GM19351 (cell line): ENCODE data around the gene FHIT.
"Not testable (repeated sequence)": the region's sequence is repeated elsewhere in the genome, so short reads cannot be mapped to it uniquely, and the experiment has no call there.

Experiments
- ATAC-seq: cut with Tn5 transposase; IDR thresholded peaks from one replicate; pipeline ENCODE4 v1.9.1; 2021; ENCODE audit warnings: mild to moderate bottlenecking, moderate library complexity; ENCODE audit not compliant: unreplicated experiment

FHIT gene

DNA sequence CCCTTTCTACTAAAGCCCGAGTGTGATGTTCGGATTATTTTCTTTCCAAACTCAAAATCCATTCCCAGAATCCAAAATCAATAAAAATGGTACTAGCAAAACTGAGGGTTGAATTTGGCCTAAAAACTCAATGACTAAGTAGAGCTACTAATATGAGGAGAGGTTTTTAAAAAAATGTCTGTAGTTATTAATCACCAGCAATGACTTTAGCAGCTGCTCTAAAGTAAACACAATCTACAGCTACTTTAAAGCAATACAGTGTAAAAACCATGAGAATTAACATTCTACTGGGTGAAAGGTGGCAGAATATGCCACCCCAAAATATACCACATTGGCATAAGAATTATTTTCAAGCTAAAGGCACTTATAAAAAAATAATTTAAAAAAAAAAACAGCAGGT lies 23.5 kb downstream of the FHIT start:
- no peak for ATAC-seq

DNA sequence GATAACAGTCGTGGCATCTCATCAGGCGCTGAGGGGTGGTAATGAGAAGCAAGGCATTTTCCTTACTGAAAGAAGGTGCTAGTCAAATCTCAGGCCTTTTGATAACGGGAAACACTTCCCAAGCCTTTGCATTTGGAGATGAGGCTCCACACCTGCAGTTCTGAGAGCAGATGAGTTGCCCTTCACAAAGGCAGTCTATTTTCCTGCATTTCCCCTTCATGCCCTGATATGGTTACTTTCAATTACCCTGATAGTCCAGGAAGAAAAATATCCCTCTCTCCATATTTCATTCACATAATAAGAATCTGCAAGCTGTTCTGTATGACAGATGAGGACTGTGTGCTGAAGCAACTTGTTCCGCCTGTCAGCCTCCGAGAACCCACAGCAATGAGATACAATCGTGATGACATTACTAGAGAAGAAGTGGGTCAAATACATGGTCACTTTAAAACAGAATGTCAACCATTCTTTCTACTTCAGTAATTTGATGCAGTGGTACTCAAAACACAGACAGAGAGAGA lies 25.0 kb downstream of the FHIT start:
- ATAC-seq: no peak

DNA sequence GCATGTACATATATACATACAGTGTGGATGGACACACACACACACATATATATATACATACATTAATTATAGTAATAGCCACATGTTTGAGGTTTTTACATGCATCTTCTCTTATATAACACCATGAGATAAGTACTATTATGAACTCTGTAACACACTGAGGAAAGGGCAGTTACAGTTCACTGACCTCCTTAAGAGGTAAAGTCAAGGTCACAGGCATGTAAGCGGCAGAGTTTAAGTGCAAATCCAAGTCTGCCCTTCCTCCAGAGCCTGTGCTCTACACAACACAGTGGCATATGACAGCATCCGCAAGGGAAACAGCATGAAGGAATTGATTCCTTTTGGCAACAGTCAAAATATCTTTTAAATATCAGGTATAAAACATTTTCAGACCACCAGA lies 26.4 kb downstream of the FHIT start:
- no peak for ATAC-seq

DNA sequence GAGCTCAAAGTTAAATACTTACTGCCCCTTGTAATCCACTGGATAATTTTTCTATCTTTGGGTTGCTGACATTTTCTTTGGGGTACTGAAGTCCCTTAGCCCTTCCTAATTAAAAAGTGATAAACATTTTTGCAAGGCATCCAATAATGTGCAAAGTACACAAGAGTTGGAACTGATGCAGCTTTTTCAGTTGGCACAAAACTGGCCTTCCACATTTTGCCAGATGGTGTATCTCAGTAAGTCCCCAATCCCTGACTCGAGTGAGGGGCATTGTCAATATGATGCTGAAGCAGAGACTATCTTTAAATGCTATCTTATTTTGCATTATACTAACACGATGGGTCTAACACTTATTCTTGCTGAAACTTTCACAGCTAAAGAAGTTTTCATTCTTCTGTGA lies 27.8 kb downstream of the FHIT start:
- no peak for ATAC-seq

DNA sequence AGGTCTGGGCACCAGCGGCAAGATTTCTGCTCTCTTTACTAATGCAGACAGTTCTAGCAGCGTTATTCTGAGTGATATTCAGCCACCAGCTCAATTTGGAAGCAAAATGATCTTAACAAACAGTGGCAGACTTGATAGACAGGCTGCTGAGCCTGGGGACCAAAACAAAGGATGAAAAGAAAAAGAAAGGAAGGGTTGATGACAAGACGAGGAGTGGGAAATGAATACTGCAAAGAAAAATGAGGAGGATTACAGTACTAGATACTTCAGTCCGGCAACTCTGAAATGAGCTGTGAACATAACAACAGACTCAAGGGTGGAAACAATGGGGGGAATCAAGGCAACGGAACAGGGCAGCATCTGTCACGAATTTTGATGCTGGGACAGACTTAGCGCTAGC lies 28.8 kb downstream of the FHIT start:
- ATAC-seq: no peak

DNA sequence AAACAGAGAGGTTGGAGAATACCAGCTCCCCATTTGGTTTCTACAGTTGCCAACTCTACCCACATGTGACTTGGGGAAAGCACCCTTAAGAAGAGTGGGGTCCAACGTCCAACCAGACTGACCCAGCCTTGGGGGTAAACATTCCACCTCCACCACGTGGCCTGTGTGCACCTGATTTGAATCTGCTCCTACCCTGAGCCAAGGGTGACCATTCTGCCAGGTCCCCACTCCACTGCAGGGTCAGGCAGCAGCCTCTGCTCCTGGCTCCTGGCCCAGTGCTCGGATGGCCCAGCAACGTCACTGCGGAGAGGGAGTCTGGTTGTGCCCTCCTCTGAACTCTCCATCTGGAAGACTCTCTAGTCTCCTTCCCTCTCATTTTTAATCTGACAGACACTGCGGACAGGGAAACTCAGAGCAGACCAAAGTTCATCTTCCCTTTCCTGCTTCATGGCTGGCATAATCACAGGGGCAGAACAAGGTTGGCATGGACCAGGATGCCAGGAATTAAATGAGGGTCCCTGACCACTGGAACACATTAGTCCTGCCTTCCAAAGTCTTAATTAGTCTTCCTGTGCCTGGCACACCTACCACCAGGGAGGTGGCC lies 29.4 kb downstream of the FHIT start:
- ATAC-seq: no peak

DNA sequence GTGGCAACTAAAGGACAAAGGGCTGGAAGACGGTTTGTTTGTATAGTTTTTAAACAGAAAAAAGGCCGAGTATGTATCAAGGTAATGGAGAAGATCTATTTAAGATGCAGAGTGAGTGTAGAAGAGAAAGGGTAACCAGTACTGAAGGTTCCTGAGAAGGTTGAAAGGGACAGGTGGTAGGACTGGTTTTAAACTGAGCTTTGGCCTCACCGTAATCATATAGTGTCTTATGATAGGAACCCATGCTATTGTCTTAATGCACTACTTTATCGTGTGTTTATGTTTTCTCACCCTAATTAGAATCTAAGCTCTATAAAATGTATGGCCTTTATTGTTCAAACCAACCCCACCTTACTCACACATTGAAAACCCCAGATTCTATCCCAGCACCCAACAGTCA lies 32.7 kb downstream of the FHIT start:
- no peak for ATAC-seq

DNA sequence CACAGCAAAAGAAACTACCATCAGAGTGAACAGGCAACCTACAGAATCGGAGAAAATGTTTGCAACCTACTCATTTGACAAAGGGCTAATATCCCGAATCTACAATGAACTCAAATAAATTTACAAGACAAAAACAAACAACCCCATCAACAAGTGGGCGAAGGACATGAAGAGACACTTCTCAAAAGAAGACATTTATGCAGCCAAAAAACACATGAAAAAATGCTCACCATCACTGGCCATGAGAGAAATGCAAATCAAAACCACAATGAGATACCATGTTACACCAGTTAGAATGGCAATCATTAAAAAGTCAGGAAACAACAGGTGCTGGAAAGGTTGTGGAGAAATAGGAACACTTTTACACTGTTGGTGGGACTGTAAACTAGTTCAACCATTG lies 35.1 kb downstream of the FHIT start:
- not testable (repeated sequence) for ATAC-seq

DNA sequence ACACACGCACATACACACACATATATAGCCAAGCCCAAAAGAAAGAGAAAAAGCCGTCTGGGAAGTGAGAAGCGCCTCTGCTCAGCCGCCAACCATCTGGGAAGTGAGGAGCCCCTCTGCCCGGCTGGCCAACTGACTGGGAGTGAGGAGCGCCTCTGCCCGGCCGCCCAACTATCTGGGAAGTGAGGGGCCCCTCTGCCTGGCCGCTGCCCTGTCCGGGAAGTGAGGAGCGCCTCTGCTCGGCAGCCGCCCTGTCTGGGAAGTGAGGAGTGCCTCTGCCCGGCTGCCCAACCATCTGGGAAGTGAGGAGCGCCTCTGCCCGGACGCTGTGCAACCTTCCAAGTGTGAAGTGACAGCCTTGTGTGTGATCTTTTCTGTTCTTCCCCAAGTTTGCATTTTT lies 49.2 kb downstream of the FHIT start:
- ATAC-seq: no peak

DNA sequence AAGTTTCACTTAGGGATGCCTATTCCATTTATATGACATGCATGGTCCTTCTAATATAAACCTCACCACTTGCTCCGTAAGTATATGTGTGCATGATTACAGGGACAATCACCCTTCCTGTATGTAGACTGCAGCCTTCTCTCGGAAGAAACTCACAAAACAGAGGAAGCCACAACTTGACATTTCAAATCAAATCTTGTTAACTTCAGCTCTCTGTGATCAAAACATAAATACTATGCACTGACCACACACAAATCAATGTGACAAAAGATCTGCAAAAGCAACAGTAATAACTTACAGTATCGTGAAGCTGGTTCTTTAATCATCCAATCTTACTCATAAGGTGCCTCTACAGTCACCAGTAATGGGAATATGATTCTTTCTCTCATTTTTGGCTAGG lies 50.2 kb downstream of the FHIT start:
- no peak for ATAC-seq

DNA sequence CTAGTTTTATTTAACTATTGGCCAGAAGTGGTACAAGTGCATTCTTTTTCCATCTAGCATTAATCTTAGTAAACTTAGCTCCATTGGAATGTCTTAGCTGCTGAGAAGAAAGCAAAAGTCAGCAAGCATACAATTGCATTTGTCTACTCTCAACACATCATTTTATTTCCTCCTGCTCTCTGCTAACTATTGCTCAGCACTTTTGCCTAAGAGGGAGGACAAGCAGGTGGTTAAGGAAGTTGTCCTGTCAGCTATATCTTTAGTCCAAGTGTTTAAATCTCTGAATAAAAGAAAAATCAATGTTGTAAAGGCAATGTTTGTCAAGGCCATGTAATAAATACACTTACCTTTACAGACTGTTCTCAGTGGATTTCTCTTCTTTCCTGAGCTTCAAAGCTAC lies 51.0 kb downstream of the FHIT start:
- ATAC-seq: no peak

DNA sequence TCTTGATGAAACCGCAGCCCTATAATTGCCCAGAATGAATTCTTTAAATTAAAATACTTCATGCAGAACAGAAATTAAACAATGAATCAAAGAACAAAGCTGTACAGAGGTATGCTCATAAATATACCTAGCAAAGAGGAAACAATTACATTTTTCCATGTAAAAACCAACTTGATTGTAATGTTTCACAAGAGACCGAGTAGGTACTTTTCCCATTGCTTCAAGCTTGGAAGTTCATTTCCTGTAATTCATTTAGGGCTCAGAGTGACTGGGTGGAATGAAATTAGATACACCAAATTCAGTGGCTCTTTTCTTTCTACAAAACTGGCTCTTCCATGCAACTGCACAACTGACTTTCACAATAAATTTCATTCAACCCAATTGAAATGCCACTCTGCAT lies 51.4 kb downstream of the FHIT start:
- no peak for ATAC-seq

DNA sequence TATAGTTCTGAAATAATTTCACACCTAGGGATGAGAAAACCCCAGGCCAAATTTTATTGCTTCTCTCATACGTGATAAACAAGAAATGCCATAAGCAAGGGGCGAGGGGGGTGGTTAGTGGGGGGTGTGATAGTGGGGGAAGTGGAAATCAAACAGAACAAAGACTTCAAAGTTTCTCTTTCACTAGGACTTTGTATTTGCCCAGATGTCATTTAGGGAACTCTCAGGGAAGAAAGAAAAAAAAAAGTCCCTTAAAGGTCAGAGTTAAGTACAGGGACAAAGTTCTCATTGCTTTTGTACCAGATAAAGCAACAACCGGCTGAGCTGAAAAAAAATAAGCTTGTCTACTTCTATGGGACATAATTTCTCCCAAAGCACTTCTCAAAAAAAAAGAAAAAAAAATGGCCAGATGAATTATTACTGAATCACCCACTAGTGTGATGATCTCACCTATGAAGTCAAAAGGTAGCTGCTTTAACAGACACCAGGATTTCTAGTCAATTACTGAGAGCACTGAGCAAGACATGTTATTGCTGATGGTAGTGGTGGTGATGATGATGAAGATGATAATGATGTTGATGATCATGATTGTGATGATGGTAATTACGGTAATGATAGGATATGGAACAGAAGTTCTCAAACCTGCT lies 56.2 kb downstream of the FHIT start:
- no peak for ATAC-seq

DNA sequence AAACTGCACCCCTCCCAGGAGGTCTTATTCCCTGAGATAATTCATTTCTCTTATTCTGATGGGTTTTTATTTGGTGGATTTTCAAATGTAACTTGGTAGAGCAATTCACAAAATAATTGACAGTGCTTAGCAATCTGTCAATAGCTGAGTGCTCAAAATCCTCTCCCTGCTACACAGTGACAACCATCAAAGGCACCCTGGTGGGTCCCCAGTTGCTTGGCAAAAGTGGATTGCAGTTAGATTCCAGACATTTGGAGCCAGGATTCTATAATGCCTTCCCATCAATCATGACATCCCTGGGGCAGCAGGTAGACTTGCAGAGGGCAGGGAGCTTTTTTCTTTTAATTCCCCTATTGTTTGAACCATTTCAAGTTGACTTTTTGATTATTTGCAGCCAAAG lies 59.0 kb downstream of the FHIT start:
- ATAC-seq: no peak

DNA sequence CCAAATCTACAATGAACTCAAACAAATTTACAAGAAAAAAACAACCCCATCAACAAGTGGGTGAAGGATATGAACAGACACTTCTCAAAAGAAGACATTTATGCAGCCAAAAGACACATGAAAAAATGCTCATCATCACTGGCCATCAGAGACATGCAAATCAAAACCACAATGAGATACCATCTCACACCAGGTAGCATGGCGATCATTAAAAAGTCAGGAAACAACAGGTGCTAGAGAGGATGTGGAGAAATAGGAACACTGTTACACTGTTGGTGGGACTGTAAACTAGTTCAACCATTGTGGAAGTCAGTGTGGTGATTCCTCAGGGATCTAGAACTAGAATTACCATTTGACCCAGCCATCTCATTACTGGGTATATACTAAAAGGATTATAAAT lies 61.0 kb downstream of the FHIT start:
- ATAC-seq: not testable (repeated sequence)

DNA sequence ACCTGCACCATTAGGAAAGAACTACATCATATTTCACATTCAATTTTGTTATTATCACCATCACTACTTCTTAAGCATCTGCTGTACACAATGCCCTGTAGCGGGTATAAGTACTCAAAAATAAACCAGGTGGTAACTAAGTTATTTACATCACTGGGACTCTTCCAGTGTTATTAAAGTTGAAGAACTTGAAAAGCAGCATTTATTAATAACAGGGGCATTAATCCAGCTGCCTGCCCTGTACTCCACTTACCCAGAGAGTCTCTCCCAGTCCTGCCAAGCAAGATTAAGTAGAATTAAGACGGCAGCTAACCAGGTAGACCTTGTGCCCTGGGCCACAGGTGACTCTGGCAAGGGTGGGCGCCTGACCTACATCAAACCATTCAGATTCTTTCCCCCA lies 65.2 kb downstream of the FHIT start:
- ATAC-seq: no peak

DNA sequence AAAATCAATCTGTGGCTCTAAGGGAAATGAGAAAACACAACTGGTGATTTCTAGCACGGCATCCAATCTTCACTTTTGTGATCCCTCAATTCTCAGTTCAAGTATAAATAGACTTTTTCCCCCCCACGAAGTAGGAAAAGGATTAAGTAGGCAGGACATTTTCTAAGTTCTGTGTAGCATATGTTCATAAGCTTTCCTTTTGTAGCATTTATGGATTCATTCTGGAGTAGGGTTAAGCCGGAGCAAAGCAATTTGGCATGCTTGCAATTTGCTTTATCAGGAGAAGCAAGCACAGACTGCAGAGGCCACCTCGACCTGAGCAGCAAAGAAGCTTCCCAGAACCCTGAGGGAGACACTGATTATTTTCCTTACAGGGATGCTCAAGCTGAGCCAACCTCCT lies 66.3 kb downstream of the FHIT start:
- no peak for ATAC-seq

DNA sequence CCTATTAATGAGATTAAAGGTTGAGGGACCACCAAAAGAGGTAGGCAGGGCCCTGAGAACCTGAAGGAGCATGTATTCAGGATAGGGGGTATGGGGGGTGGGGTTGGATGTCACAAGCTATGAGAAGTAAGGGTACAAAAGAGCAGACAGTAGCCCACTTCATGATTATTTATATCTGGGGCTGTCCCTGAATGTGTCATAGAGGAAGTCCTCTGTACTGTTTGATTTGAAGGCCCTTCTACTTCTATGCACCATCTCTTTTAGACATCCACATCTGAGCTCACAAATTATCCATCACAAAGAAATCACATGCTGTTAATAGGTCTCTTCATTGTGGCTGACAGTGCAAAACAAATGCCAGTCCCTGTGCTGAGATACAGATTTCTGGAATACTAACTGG lies 68.6 kb downstream of the FHIT start:
- ATAC-seq: peak; percentile 51

DNA sequence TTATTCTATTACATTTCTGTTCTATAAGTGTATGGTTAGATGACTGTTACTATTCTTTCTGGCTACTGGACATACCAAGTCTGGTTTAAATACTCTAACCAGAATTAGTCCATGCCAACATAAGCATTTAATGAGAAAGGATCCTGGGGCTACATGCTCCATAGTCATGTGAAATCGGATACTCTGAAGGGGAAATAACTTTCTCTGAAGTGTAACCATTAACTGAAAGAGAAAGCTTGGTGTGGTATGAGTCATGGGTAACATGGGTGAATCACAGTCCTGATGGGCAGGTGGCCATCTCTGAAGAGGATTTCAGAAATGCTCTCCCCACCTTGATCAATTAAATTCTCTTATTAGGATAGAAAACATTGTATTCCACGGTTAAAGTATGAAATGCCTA lies 69.4 kb downstream of the FHIT start:
- peak; percentile 94 for ATAC-seq

DNA sequence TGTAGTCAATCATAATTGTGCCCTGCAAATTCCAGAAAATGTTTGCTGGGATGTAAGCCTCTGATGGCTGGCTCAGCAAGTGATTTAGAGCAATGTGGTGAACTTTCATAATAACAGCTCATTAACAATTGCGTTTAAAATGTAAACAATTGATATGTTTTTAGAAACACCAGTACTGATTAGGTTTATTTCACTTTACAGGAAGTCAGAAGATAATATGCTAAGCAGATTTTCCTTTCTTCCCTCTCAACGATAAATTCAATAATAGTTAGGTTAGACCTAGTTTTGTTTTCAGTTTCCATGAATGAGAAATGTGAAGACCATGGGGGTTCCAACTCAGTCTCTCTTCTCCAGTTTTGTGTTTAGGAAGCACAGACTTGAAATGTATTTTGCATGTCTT lies 71.0 kb downstream of the FHIT start:
- ATAC-seq: no peak

DNA sequence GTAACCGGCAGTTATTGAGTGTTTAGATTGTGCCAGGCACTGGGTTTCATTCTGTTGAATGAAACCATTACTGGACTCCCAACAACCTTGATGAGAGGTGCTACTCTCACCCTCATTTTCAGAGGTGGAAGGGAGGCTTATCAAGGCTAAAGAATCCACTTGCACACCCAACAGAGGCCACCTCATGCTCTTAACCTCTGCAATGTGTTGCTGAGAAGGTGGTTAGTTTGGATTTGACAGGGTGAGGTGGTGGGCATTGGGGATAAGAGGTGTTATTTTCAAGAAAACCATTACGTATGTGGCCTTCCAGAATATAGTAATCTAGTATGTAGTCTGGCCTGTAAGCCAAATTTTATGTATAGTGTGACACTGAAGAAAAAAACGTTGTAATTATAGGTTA lies 73.1 kb downstream of the FHIT start:
- ATAC-seq: no peak

DNA sequence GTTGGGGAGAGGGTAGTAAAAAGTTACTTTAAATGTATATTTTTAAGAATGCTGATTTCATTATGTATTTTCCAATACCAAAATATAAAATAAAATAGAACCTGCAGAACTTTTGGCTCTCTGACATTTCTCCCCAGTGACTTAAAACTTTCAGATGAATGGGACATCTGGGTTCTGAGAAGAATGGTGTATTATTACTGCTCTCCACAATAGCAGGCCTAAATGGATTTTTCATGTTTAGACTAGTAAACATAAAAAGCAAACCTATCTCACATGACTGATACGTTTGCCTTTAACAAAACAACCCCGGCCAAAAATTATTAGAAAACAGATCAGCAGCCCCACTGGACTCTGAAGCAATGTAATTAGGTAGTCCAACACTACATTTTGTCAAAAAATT lies 73.8 kb downstream of the FHIT start:
- ATAC-seq: no peak

DNA sequence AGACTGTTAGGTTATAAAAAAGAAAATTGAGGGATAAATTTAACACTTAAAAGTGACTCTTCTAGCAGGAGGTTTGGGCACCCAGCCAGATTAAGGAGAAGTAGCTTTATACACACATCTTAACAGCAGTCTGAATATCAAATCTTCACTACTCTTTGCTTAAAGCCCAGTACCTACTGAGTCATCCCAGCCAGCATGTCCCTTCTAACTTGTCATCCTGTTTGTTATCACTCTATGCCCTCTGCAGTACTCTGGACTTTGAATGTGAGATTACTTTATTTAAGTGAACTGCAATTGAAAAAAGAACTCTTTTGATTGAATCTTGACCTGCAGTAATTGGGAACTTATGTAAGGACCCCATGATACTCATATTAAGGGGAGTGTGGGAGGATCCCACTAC lies 77.6 kb downstream of the FHIT start:
- no peak for ATAC-seq
